Fibroblast of the conjunctiva (primary cell): Measurements from ENCODE around the gene APBB2.

Source experiments
- DNase-seq: peaks from one replicate; pipeline ENCODE4 v3.0.0-alpha.2; 2010; ENCODE audit warnings: low read depth

The APBB2 gene

GRCh38 chr4:40856277-40856839 is 358.0 kb downstream of the APBB2 start:
- DNase-seq, result no peak

GRCh38 chr4:40850496-40850895 is 363.8 kb downstream of the APBB2 start:
- DNase-seq, result no peak

GRCh38 chr4:40848940-40849339 is 365.4 kb downstream of the APBB2 start:
- DNase-seq, result no peak

GRCh38 chr4:40848251-40848650 is 366.1 kb downstream of the APBB2 start:
- DNase-seq, result no peak

GRCh38 chr4:40846532-40846931 is 367.8 kb downstream of the APBB2 start:
- DNase-seq, result no peak

GRCh38 chr4:40845154-40845835 is 369.0 kb downstream of the APBB2 start:
- DNase-seq, result no peak

GRCh38 chr4:40844261-40844660 is 370.1 kb downstream of the APBB2 start:
- no peak for DNase-seq

- no peak for DNase-seq
Measured at GRCh38 chr4:40843696-40844095, 370.6 kb downstream of the APBB2 start.

- DNase-seq, result no peak
Measured at GRCh38 chr4:40842725-40843423, 371.5 kb downstream of the APBB2 start.

GRCh38 chr4:40842318-40842717 is 372.0 kb downstream of the APBB2 start:
- no peak for DNase-seq

- DNase-seq, result peak; percentile 58
Measured at GRCh38 chr4:40840985-40841571, 373.3 kb downstream of the APBB2 start.

GRCh38 chr4:40840255-40840984 is 373.9 kb downstream of the APBB2 start:
- DNase-seq, result no peak

- DNase-seq, result no peak
Measured at GRCh38 chr4:40838742-40839141, 375.6 kb downstream of the APBB2 start.

- DNase-seq, result no peak
Measured at GRCh38 chr4:40837094-40837870, 377.1 kb downstream of the APBB2 start.

- DNase-seq, result no peak
Measured at GRCh38 chr4:40833212-40833611, 381.1 kb downstream of the APBB2 start.

GRCh38 chr4:40832175-40832574 is 382.2 kb downstream of the APBB2 start:
- no peak for DNase-seq

GRCh38 chr4:40831146-40831907 is 383.0 kb downstream of the APBB2 start:
- no peak for DNase-seq

- no peak for DNase-seq
Measured at GRCh38 chr4:40829586-40829985, 384.8 kb downstream of the APBB2 start.

- no peak for DNase-seq
Measured at GRCh38 chr4:40828661-40829060, 385.7 kb downstream of the APBB2 start.

GRCh38 chr4:40827758-40828157 is 386.6 kb downstream of the APBB2 start:
- no peak for DNase-seq

- DNase-seq, result no peak
Measured at GRCh38 chr4:40826821-40827220, 387.5 kb downstream of the APBB2 start.
